Ectodermal cell (in vitro differentiated cells): ENCODE data around the gene SLC17A1.

Source experiments
- H3K27ac ChIP-seq: 2 replicates; pipeline ENCODE4 v1.7.0; 2013; ENCODE audit warnings: mild to moderate bottlenecking, low read depth, low read length; ENCODE audit not compliant: insufficient read depth, poor library complexity, severe bottlenecking
- H3K27me3 ChIP-seq: 2 replicates; pipeline ENCODE4 v1.7.0; 2013; ENCODE audit warnings: mild to moderate bottlenecking, low read length; ENCODE audit not compliant: insufficient read depth, control insufficient read depth, poor library complexity, severe bottlenecking
- H3K36me3 ChIP-seq: one replicate; pipeline ENCODE4 v1.7.0; 2013; ENCODE audit warnings: low read length; ENCODE audit not compliant: control insufficient read depth, insufficient read depth
- H3K4me1 ChIP-seq: one replicate; pipeline ENCODE4 v1.7.0; 2013; ENCODE audit warnings: low read length; ENCODE audit not compliant: control insufficient read depth, insufficient read depth
- H3K4me3 ChIP-seq: 2 replicates; pipeline ENCODE4 v1.7.0; 2013; ENCODE audit warnings: low read depth, low read length, control low read depth; ENCODE audit not compliant: insufficient read depth
- H3K9me3 ChIP-seq: 2 replicates; pipeline ENCODE4 v1.7.0; 2013; ENCODE audit warnings: mild to moderate bottlenecking, low read length, moderate library complexity; ENCODE audit not compliant: control insufficient read depth
- WGBS, 2 experiments: methylation state at CpG; one replicate each; pipeline ENCODE4 v1.1.7; 2013; ENCODE audit warnings: missing lambda C conversion rate in 2 of 2; 5-methylcytosine and 5-hydroxymethylcytosine counted together

The SLC17A1 gene

DNA sequence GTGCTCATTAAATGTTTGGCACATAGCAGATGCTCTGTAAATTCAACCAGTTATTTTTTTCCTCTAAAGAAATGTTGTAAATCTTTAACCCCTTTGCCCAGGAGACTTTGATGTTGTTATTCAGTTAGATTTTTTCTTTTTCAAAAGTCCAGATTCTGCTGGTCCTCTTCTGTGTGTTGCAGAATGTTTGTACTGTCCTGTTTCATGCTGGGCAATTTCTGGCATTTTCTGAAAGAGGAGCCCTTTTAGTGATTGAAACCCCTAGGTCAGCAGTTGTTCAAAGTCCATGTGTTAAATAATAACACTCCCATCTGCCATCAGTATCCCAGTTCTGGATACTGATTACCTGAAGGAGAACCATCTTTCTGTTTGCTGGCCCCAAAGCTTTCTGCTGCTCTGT is 1.3 kb upstream of the SLC17A1 start:
- Histone ChIP-seq H3K36me3 (no peaks in the 10 kb centered on the region), H3K27ac (no peak overlapping the region), H3K4me1 (no peaks in the 10 kb centered on the region), H3K27me3 (no peaks in the 10 kb centered on the region), H3K4me3 (no peak overlapping the region), H3K9me3 (no peaks in the 10 kb centered on the region)

DNA sequence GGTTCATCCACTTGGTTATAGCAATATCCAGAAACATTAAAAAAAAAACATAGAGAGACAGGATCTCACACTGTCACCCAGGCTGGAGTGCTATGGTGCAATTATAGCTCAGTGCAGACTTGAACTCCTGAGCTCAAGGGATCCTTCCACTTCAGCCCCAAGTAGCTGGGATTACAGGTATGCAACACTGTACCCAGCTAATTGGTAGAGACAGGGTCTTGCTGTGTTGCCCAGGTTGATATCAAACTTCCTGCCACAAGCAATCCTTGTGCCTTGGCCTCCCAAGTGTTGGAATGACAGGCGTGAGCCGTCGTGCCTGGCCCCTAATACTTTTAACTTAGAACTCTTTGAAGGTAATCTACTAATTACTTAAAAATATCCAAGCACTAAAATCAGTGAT is 818 bp upstream of the SLC17A1 start:
- no peak overlapping the region for H3K4me3 ChIP-seq
- no peaks in the 10 kb centered on the region for H3K9me3 ChIP-seq
- H3K27me3 ChIP-seq, result no peaks in the 10 kb centered on the region
- no peaks in the 10 kb centered on the region for H3K36me3 ChIP-seq
- no peak overlapping the region for H3K27ac ChIP-seq
- H3K4me1 ChIP-seq, result no peaks in the 10 kb centered on the region
- 90 to 95% methylated on average over 2 to 3 of the region's 3 CpGs for WGBS, 2 experiments

DNA sequence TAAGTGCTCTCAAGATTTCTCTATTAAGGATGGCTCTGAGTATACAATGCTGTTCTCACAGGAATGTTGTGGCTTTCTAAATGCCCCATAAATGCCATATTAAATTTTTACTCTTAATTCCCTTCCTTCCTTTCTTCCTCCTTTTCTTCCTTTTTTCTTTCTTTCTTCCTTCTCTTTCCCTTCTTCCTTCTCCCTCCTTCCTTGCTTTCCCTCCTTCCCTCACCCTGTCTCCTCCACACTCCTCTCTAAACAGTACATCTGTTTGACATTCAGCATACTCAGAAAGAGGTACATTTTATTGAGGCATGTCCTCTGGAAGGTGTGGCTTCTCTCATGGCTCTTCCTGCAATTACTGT is 433 bp upstream of the SLC17A1 start:
- H3K27ac ChIP-seq, result no peak overlapping the region
- H3K9me3 ChIP-seq, result no peaks in the 10 kb centered on the region
- H3K4me3 ChIP-seq, result no peak overlapping the region
- H3K4me1 ChIP-seq, result no peaks in the 10 kb centered on the region
- no peaks in the 10 kb centered on the region for H3K36me3 ChIP-seq
- no peaks in the 10 kb centered on the region for H3K27me3 ChIP-seq

DNA sequence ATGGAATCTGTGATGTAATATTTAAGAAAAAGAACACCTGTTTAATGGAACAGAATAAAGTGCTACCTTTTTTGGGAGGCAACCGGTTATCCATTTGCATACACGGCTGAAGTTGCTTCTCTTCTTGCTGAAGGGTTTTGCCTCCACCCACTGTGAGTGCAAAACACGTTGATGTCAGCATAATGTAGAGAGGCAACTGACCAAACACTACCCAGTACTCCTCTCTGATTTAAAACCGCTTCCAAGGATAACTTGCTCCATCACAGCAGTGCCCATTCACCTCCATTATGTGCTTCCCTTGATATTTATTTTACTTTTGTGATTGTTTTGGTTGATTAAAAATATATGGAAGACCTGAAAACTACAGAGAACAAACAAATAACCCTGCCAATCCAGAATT is 1.4 kb downstream of the SLC17A1 start:
- 71 to 81% methylated on average over 3 to 4 of the region's 4 CpGs for WGBS, 2 experiments
- Histone ChIP-seq H3K4me1 (no peaks in the 10 kb centered on the region), H3K9me3 (no peaks in the 10 kb centered on the region), H3K27ac (no peak overlapping the region), H3K36me3 (no peaks in the 10 kb centered on the region), H3K27me3 (no peaks in the 10 kb centered on the region), H3K4me3 (no peak overlapping the region)

DNA sequence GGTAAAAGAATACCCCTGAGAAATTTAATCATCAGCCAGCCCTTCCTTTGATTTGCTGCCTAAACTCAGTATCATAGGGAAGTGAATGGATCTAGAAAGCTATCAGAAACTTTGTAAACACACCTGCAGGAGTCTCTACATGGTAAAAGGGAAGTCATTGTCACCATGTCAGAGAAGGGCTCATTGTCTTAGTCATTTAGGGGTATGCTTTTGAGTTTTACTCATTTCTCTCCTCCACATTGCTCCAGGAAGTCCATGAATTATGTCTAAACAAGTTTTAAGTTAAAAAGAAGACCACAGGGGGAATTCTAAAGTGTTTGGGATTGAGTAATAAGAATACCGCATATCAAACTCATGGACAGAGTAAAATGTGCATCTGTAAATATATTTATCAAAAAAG is 2.5 kb downstream of the SLC17A1 start:
- 100% methylated on average over 1 of the region's 1 CpG; no CpG with 5 or more reads in 1 of the 2 experiments for WGBS, 2 experiments
- Histone ChIP-seq H3K36me3 (no peaks in the 10 kb centered on the region), H3K27ac (no peak overlapping the region)

DNA sequence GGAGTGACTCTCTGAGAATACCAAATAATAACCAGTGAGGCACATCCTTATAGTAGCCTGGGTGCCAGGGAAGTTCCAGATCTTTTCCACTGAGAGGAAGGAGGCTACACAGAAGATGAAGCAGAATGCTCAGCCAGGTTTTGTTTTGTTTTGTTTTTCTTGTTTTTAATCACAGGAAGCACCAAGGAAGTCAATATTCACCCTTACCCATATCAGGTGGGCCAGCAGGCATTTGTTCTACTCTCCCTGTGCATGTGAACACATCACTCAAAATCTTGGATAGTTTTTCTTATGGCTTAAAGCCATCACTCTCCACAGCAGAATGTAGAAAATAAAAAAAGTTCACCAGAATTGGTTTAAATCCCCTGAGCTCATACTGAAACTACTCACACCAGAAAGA is 10.5 kb downstream of the SLC17A1 start:
- H3K9me3 ChIP-seq, result no peaks in the 10 kb centered on the region
- H3K36me3 ChIP-seq, result no peaks in the 10 kb centered on the region
- H3K4me1 ChIP-seq, result no peaks in the 10 kb centered on the region
- no peak overlapping the region for H3K4me3 ChIP-seq
- H3K27ac ChIP-seq, result no peak overlapping the region
- H3K27me3 ChIP-seq, result no peaks in the 10 kb centered on the region

More for the DNA sequence above, 2.5 kb downstream of the SLC17A1 start:
- no peaks in the 10 kb centered on the region for H3K27me3 ChIP-seq
- H3K9me3 ChIP-seq, result no peaks in the 10 kb centered on the region
- H3K4me3 ChIP-seq, result no peak overlapping the region
- no peaks in the 10 kb centered on the region for H3K4me1 ChIP-seq

DNA sequence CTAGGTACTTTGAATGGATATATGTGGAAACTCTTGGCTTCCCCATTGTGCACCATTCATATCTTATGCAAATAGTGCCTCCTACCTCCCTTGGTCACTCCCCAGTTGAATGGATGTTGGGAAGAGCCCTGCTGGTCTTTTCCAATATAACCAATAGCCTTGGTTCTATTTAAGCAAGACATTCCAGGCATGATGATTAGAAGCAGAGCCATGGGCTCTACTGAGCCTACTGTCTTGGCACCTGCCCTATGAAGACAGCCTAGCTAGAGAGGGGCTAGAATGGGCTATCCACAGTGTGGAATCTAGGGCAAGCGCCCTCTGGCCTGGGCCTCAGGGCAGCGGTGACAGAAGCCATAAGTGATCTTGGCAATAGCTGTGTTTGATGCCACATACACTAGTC is 15.6 kb downstream of the SLC17A1 start:
- no peaks in the 10 kb centered on the region for H3K9me3 ChIP-seq
- H3K4me1 ChIP-seq, result no peaks in the 10 kb centered on the region
- WGBS, 2 experiments, result 93 to 95% methylated on average over 2 of the region's 2 CpGs
- no peak overlapping the region for H3K4me3 ChIP-seq
- no peak overlapping the region for H3K27ac ChIP-seq
- no peaks in the 10 kb centered on the region for H3K36me3 ChIP-seq
- no peaks in the 10 kb centered on the region for H3K27me3 ChIP-seq

DNA sequence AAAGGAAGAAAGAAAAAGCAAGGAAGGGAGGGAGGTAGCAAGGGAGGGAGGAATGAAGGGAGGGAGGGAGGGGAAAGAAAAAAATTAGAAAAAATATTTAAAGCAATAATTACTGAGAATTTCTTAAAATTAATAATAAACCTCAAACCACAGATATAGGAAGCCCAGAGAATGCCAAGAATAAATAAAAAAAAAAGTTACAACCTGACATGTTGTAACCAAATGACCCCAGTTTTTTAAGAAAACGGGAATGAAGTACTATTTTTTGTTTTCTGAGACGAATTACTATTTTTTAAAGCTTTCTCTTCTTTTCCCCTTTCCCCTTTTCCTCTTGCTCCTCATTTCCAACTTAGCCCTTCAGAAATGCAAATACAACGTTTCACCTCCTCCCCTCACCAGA is 16.7 kb downstream of the SLC17A1 start:
- 68 to 73% methylated on average over 3 of the region's 3 CpGs for WGBS, 2 experiments
- no peaks in the 10 kb centered on the region for H3K9me3 ChIP-seq
- no peaks in the 10 kb centered on the region for H3K36me3 ChIP-seq
- no peaks in the 10 kb centered on the region for H3K4me1 ChIP-seq
- H3K27ac ChIP-seq, result no peak overlapping the region
- no peaks in the 10 kb centered on the region for H3K27me3 ChIP-seq
- no peak overlapping the region for H3K4me3 ChIP-seq

DNA sequence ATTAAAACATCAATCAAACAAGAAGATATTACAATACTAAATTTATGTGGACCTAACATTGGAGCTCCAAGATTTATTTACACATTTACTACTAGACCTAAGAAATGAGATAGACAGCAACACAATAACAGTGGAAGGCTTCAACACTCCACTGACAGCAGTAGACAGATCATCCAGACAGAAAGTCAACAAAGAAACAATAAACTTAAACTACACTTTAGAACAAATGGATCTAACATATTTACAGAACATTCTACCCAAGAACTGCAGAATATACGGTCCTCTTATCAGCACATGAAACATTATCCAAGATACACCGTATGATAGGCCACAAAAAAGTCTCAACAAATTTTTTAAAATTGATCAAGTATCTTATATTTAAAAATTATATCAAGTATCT is 27.0 kb downstream of the SLC17A1 start:
- WGBS, 2 experiments, result 93 to 97% methylated on average over 1 to 2 of the region's 2 CpGs
- Histone ChIP-seq H3K4me3 (no peak overlapping the region), H3K9me3 (no peaks in the 10 kb centered on the region)

DNA sequence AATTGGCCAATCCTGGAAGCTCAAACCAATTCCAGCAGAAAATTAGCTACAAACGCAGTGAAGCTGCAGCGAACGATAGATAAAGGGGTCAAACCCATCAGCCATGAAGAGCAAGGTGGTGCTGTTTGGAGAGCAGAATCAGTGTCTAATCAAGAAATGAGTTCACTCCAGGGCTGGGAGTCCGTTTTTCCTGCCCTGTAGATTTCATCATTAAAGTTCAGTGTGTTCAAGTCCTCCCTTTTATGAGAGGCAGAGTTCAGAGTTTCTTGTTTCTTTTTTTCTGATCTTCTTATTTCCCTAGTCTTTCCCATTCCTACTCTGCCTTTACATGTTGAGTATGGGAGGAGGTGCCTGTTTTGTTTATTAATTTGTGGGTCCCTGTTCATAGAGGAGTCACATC is 30.4 kb downstream of the SLC17A1 start:
- H3K4me3 ChIP-seq, result no peak overlapping the region
- no peaks in the 10 kb centered on the region for H3K36me3 ChIP-seq
- H3K9me3 ChIP-seq, result no peaks in the 10 kb centered on the region
- no peak overlapping the region for H3K27ac ChIP-seq
- H3K4me1 ChIP-seq, result no peaks in the 10 kb centered on the region
- 91 to 94% methylated on average over 4 of the region's 4 CpGs for WGBS, 2 experiments
- H3K27me3 ChIP-seq, result no peaks in the 10 kb centered on the region

More for the DNA sequence above, 27.0 kb downstream of the SLC17A1 start:
- H3K27ac ChIP-seq, result no peak overlapping the region
- H3K27me3 ChIP-seq, result no peaks in the 10 kb centered on the region
- H3K4me1 ChIP-seq, result no peaks in the 10 kb centered on the region
- H3K36me3 ChIP-seq, result no peaks in the 10 kb centered on the region

DNA sequence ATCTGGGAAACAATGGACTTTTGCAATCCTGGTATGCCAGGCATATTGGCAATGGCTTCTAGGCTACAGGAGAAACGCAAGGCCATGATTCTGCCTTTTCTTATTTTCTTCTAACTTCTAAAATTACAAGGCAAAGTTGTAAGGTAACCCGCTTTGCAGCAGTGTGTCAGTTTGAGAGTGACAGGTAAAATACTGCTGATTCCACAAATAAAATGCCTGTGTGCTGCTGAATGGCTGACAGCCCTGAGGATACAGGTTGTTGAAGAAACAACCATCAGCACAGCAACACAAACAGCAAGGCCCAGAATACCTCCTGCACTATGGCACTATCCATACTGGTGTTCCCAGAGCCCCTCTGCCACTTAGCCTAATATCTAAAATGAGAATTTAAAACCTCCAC is 37.1 kb downstream of the SLC17A1 start:
- Histone ChIP-seq H3K9me3 (no peaks in the 10 kb centered on the region), H3K27me3 (no peaks in the 10 kb centered on the region), H3K4me3 (no peak overlapping the region), H3K4me1 (no peaks in the 10 kb centered on the region), H3K36me3 (no peaks in the 10 kb centered on the region), H3K27ac (no peak overlapping the region)
- WGBS, 2 experiments, result 91% methylated on average over 2 of the region's 2 CpGs
